ENCODE results near the gene A4GNT.
"Not testable (repeated sequence)": the region's sequence is repeated elsewhere in the genome, so short reads cannot be mapped to it uniquely, and the experiment has no call there.

Gene A4GNT

DNA sequence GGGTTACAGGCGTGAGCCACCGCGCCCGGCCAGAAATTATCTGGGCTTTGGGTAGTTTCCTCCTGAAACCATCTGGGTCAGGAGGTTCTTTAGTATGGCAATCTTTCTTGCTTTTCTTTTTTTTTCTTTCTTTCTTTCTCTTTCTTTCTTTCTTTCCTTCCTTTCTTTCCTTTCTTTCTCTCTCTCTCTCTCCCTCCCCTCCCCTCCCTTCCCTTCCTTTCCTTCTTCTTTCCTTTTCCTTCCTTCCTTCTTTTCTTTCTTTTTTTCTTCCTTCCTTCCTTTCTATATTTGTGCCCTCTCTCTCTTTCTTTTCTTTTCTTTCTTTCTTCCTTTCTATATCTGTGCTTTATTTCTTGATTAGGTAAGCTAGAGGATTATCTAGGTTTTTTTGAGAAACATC, 25.6 kb upstream of the A4GNT start:
- TF ChIP-seq, protein P1, sequence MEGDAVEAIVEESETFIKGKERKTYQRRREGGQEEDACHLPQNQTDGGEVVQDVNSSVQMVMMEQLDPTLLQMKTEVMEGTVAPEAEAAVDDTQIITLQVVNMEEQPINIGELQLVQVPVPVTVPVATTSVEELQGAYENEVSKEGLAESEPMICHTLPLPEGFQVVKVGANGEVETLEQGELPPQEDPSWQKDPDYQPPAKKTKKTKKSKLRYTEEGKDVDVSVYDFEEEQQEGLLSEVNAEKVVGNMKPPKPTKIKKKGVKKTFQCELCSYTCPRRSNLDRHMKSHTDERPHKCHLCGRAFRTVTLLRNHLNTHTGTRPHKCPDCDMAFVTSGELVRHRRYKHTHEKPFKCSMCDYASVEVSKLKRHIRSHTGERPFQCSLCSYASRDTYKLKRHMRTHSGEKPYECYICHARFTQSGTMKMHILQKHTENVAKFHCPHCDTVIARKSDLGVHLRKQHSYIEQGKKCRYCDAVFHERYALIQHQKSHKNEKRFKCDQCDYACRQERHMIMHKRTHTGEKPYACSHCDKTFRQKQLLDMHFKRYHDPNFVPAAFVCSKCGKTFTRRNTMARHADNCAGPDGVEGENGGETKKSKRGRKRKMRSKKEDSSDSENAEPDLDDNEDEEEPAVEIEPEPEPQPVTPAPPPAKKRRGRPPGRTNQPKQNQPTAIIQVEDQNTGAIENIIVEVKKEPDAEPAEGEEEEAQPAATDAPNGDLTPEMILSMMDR (IDR thresholded peaks at IDR 0.05; ENCODE audit: low read length, missing control alignments) = no peak
- H3K4me3 ChIP-seq (replicated peaks; ENCODE audit: low read depth, low read length) = no peak overlapping the region
- no peak for DNase-seq (ENCODE audit: low read depth)

DNA sequence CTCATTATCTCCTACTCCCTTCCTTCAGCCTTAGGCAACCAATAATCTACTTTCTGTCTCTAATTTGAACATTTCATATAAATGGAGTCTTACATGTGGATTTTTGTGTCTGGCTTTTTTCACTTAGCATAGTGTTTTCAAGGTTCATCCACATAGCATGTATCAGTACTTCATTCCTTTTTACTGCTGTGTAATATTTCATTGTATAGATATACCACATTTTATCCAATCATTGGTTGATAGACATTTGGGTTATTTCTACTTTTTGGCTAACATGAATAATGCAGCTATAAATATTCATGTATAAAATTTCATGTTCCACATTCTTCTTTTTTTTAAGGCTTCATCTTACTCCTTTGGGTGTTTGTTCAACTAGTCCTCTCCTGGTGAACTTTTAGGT, 22.3 kb upstream of the A4GNT start:
- no peak for DNase-seq (ENCODE audit: low read depth)
- TF ChIP-seq, protein P1 (IDR thresholded peaks at IDR 0.05; ENCODE audit: low read length, missing control alignments) = no peak
- no peak overlapping the region for H3K4me3 ChIP-seq (replicated peaks; ENCODE audit: low read depth, low read length)

GRCh38 chr3:138148503-138148902, 16.3 kb upstream of the A4GNT start:
- TF ChIP-seq, protein P1 (IDR thresholded peaks at IDR 0.05; ENCODE audit: low read length, missing control alignments) = no peak
- DNase-seq (ENCODE audit: low read depth) = no peak
- no peak overlapping the region for H3K4me3 ChIP-seq (replicated peaks; ENCODE audit: low read depth, low read length)

- not testable (repeated sequence) for DNase-seq (ENCODE audit: low read depth); H3K4me3 ChIP-seq (replicated peaks; ENCODE audit: low read depth, low read length)
Observed at GRCh38 chr3:138142181-138142580, 10.0 kb upstream of the A4GNT start.

DNA sequence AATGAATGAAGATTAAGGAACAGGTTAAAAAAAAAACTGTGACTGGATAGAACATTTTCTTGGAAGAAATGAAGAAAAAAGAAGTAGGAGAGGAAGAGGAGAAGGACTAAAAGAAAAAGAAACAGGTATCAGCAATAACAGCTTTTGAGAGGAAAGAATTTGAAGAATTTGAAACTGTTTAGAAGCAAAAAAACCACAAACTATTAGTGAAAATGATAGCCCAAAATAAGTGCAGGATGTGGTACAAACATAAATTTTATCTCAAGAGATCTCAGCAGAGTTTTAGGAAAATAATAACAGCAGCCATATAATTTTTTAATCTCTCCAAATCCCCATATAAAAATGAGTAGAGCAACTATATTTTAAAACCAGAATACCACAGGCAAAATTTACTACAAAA, 8.8 kb upstream of the A4GNT start:
- no peak for DNase-seq (ENCODE audit: low read depth)
- no peak overlapping the region for H3K4me3 ChIP-seq (replicated peaks; ENCODE audit: low read depth, low read length)
- TF ChIP-seq, protein P1 (IDR thresholded peaks at IDR 0.05; ENCODE audit: low read length, missing control alignments) = no peak

- no peak overlapping the region for H3K4me3 ChIP-seq (replicated peaks; ENCODE audit: low read depth, low read length)
- TF ChIP-seq, protein P1 (IDR thresholded peaks at IDR 0.05; ENCODE audit: low read length, missing control alignments) = no peak
- DNase-seq (ENCODE audit: low read depth) = no peak
Observed at GRCh38 chr3:138139691-138140090, 7.5 kb upstream of the A4GNT start.

DNA sequence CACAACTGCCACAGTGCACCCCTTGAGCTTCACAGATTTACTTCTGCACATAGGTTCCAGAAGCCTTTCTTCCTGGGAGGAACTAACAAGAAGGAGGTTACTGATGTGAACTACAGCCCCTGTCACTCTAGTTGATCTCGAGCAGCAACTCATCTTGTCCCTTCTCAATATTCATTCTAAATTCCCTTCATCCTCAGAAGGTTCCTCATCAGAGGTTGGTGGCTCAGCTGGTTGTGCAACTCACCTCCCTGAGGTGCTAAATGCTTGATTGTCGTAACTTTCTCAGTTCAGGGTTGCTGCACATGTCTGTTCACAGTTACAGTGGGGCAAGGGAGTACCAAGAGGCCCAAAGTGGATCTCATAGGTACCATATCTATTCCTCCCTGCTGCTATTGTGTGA, 5.7 kb upstream of the A4GNT start:
- TF ChIP-seq, protein P1 (IDR thresholded peaks at IDR 0.05; ENCODE audit: low read length, missing control alignments) = no peak
- no peak overlapping the region for H3K4me3 ChIP-seq (replicated peaks; ENCODE audit: low read depth, low read length)
- no peak for DNase-seq (ENCODE audit: low read depth)

- no peak overlapping the region for H3K4me3 ChIP-seq (replicated peaks; ENCODE audit: low read depth, low read length)
- no peak for DNase-seq (ENCODE audit: low read depth)
- TF ChIP-seq, protein P1 (IDR thresholded peaks at IDR 0.05; ENCODE audit: low read length, missing control alignments) = no peak
Observed at GRCh38 chr3:138136201-138136600, 4.0 kb upstream of the A4GNT start.

Data from fibroblast of pulmonary artery (primary cell).